Panc1 (cell line): ENCODE data around the gene ZNF616. TPM values are rescaled to one million over a fixed set of nuclear protein-coding genes. Genes with fewer than 3 reads are reported as not detected.

ENCODE experiments used
- ATAC-seq: fragments of 200-7000 bp; cut with Tn5 transposase; 2 replicates; pipeline ENCODE4 v1.9.1; 2020; ENCODE audit warnings: mild to moderate bottlenecking, moderate library complexity
- BruUV-seq: library from RNA; stranded (reverse); fragments of 400-500 nt; replicated peaks from 2 replicates; lab custom pipeline; 2021; lab: Mats Ljungman, UMichigan
- CTCF ChIA-PET: fragments of 300-600 bp; sonication (Branson Sonifier 250); formaldehyde crosslinking; loops from one replicate; lab custom pipeline; 2022; ENCODE audit warnings: antibody characterized with exemption; lab: Charles Lee
- POLR2A ChIA-PET: fragments of 300-600 bp; sonication (Branson Sonifier 250); formaldehyde crosslinking; loops from one replicate; lab custom pipeline; 2022; ENCODE audit warnings: antibody characterized with exemption; lab: Charles Lee
- DNase-seq: peaks from one replicate; pipeline ENCODE4 v3.0.0-alpha.2; 2010; ENCODE audit warnings: low read depth, low spot score
- H3K27ac ChIP-seq: 2 replicates; pipeline ENCODE4 v1.5.1; 2011; ENCODE audit warnings: mild to moderate bottlenecking, low read length, inconsistent platforms
- H3K27me3 ChIP-seq: fragments of 200-500 bp; sonication (Bioruptor generic); 2 replicates; pipeline ENCODE4 v1.6.0; 2014; ENCODE audit warnings: low read length, inconsistent platforms; ENCODE audit not compliant: control insufficient read depth, insufficient read depth
- H3K36me3 ChIP-seq: fragments of 200-500 bp; sonication (Bioruptor generic); 2 replicates; pipeline ENCODE4 v1.5.1; 2014; ENCODE audit warnings: inconsistent platforms, mild to moderate bottlenecking, low read length, moderate library complexity; ENCODE audit not compliant: control insufficient read depth, insufficient read depth
- H3K4me1 ChIP-seq: 2 replicates; pipeline ENCODE4 v1.5.1; 2011; ENCODE audit warnings: inconsistent platforms, mild to moderate bottlenecking, low read length, moderate library complexity; ENCODE audit not compliant: control insufficient read depth, insufficient read depth
- H3K4me3 ChIP-seq, 2 experiments: 2 replicates each; pipeline ENCODE4 v1.5.1; 2011 to 2012; ENCODE audit warnings: low read depth in 2 of 2, low read length in 2 of 2, mild to moderate bottlenecking in 2 of 2, inconsistent platforms in 1 of 2, moderate library complexity in 1 of 2
- H3K9me3 ChIP-seq: fragments of 200-500 bp; sonication (Bioruptor generic); 2 replicates; pipeline ENCODE4 v1.5.1; 2014; ENCODE audit warnings: low read depth, mild to moderate bottlenecking, inconsistent platforms, low read length, moderate library complexity; ENCODE audit not compliant: control insufficient read depth, insufficient read depth
- REST ChIP-seq, 2 experiments: IDR thresholded peaks; 2 replicates each; pipeline ENCODE4 v1.6.1; 2011 to 2012; ENCODE audit warnings: low read depth in 2 of 2, control low read depth in 1 of 2, low read length in 1 of 2, mild to moderate bottlenecking in 1 of 2, moderate library complexity in 1 of 2; ENCODE audit not compliant: insufficient read depth in 1 of 2
- SIN3A ChIP-seq: IDR thresholded peaks from 2 replicates; pipeline ENCODE4 v1.6.1; 2012; ENCODE audit warnings: low read depth, mild to moderate bottlenecking, low read length, moderate library complexity, borderline replicate concordance; ENCODE audit not compliant: insufficient read depth
- in situ Hi-C: cut with HindIII; loops from 2 replicates; pipeline ENCODE4 v1.10.0; 2016; ENCODE audit warnings: low sequenced_read_pairs, low pct_unique_long_range_greater_than_20kb
- intact Hi-C: fragments of 100-400 bp; cut with micrococcal nuclease; formaldehyde crosslinking; loops from one replicate; pipeline ENCODE4 v1.10.0; 2022; ENCODE audit not compliant: unreplicated experiment
- total RNA-seq: library from RNA; stranded (reverse); gene quantifications from one replicate; pipeline ENCODE4 v1.2.1, GENCODE V29; 2021; ENCODE audit not compliant: unreplicated experiment
- TF ChIP-seq, protein P1 (sequence below): fragments of 450-650 bp; IDR thresholded peaks from 2 replicates; pipeline ENCODE4 v1.5.1; 2017; ENCODE audit warnings: mild to moderate bottlenecking

Gene ZNF616
- total RNA-seq, 1 experiment from 2014 or later, result 5.3 TPM

DNA sequence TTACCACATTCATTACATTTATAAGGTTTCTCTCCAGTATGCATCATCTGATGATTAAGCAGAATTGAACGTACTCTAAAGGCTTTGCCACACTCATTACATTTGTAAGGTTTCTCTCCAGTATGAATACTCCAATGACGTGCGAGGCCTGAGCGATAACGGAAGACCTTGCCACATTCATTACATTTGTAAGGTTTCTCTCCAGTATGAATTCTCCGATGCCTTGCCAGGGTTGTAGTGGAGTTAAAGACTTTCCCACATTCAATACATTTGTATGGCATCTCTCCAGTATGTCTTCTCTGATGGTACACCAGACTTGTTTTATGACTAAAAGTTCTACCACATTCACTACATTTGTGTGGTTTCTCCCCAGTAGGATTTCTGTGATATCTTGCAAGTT is 74.3 kb downstream of the ZNF616 start:
- no peaks in the 10 kb centered on the region for H3K4me1 ChIP-seq
- in situ Hi-C loops (no loop called here), intact Hi-C loops (no loop called here)
- H3K9me3 ChIP-seq, result peaks cover 49% of the 10 kb centered on the region
- no peak overlapping the region for H3K27ac ChIP-seq
- H3K27me3 ChIP-seq, result no peaks in the 10 kb centered on the region
- DNase-seq (no peak), ATAC-seq (no peak)
- ChIA-PET CTCF (no interaction called here), POLR2A (no interaction called here)
- H3K36me3 ChIP-seq, result 0 out of 2 replicates have a peak, but pooled peaks cover 2% of the 10 kb centered on the region
- TF ChIP-seq REST (IDR thresholded peaks at IDR 0.05; ENCODE audit: insufficient read depth in 1 of 2, low read depth in 2 of 2, low read length in 1 of 2) (no peak), SIN3A (no peak)
- TF ChIP-seq, protein P1, sequence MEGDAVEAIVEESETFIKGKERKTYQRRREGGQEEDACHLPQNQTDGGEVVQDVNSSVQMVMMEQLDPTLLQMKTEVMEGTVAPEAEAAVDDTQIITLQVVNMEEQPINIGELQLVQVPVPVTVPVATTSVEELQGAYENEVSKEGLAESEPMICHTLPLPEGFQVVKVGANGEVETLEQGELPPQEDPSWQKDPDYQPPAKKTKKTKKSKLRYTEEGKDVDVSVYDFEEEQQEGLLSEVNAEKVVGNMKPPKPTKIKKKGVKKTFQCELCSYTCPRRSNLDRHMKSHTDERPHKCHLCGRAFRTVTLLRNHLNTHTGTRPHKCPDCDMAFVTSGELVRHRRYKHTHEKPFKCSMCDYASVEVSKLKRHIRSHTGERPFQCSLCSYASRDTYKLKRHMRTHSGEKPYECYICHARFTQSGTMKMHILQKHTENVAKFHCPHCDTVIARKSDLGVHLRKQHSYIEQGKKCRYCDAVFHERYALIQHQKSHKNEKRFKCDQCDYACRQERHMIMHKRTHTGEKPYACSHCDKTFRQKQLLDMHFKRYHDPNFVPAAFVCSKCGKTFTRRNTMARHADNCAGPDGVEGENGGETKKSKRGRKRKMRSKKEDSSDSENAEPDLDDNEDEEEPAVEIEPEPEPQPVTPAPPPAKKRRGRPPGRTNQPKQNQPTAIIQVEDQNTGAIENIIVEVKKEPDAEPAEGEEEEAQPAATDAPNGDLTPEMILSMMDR, result no peak
- no TSS peak for BruUV-seq
- H3K4me3 ChIP-seq, result no peak overlapping the region

Other genes with a start within 250 kb of the ZNF616 start
- 4.3 TPM for gene ZNF649, start 234.9 kb downstream of the ZNF616 start, total RNA-seq
- gene ZNF613, start 212.5 kb downstream of the ZNF616 start, total RNA-seq, result 3.1 TPM
- gene ZNF350, start 153.1 kb downstream of the ZNF616 start, total RNA-seq, result 5.1 TPM
- 3.6 TPM for gene ZNF615, start 131.7 kb downstream of the ZNF616 start, total RNA-seq
- 4.1 TPM for gene ZNF614, start 111.6 kb downstream of the ZNF616 start, total RNA-seq
- 8.2 TPM for gene ZNF432, start 91.1 kb downstream of the ZNF616 start, total RNA-seq
- gene ZNF841, start 44.2 kb downstream of the ZNF616 start, total RNA-seq, result 10.8 TPM
- gene ZNF836, start 31.7 kb upstream of the ZNF616 start, total RNA-seq, result 6.3 TPM
- 146 TPM for gene PPP2R1A, start 50.1 kb upstream of the ZNF616 start, total RNA-seq
- 13.9 TPM for gene ZNF766, start 129.6 kb upstream of the ZNF616 start, total RNA-seq
- gene ZNF480, start 157.2 kb upstream of the ZNF616 start, total RNA-seq, result 11.5 TPM
- gene ZNF610, start 196.3 kb upstream of the ZNF616 start, total RNA-seq, result not detected
- gene ZNF880, start 230.0 kb upstream of the ZNF616 start, total RNA-seq, result 10.9 TPM